Hepatocyte (in vitro differentiated cells): ENCODE measurements around the gene SDK1. TPM values are rescaled to one million over a fixed set of nuclear protein-coding genes. Genes with fewer than 3 reads are reported as not detected.
A peak's percentile ranks its signal among the peaks of the same experiment; 100 is the strongest.

Experiments
- DNase-seq: peaks from one replicate; pipeline ENCODE4 v3.0.0-alpha.2; 2016; ENCODE audit warnings: low spot score
- H2AFZ ChIP-seq: fragments of 200-600 bp; sonication (generic); 2 replicates; pipeline ENCODE4 v1.6.0; 2016; ENCODE audit warnings: antibody characterized with exemption, mild to moderate bottlenecking
- H3K27ac ChIP-seq: fragments of 200-600 bp; sonication (generic); 2 replicates; pipeline ENCODE4 v1.5.1; 2016; ENCODE audit warnings: mild to moderate bottlenecking
- H3K27me3 ChIP-seq: fragments of 200-600 bp; sonication (generic); 2 replicates; pipeline ENCODE4 v1.6.1; 2016
- H3K36me3 ChIP-seq: fragments of 200-600 bp; sonication (generic); replicated peaks from 2 replicates; pipeline ENCODE4 v1.5.1; 2016; ENCODE audit warnings: low read depth; ENCODE audit not compliant: insufficient read depth
- H3K4me1 ChIP-seq: fragments of 200-600 bp; sonication (generic); 2 replicates; pipeline ENCODE4 v1.5.1; 2016; ENCODE audit warnings: mild to moderate bottlenecking, moderate library complexity; ENCODE audit not compliant: insufficient read depth
- H3K4me2 ChIP-seq: fragments of 200-600 bp; sonication (generic); 2 replicates; pipeline ENCODE4 v1.6.0; 2016
- H3K4me3 ChIP-seq: fragments of 200-600 bp; sonication (generic); 2 replicates; pipeline ENCODE4 v1.5.1; 2016; ENCODE audit warnings: mild to moderate bottlenecking
- H3K79me2 ChIP-seq: fragments of 200-600 bp; sonication (generic); 2 replicates; pipeline ENCODE4 v1.6.0; 2017; ENCODE audit warnings: mild to moderate bottlenecking
- H3K9me2 ChIP-seq: fragments of 200-600 bp; sonication (generic); replicated peaks from 2 replicates; pipeline ENCODE4 v1.6.0; 2017; ENCODE audit warnings: mild to moderate bottlenecking; ENCODE audit not compliant: insufficient read depth
- H3K9me3 ChIP-seq: fragments of 200-600 bp; sonication (generic); 2 replicates; pipeline ENCODE4 v1.5.1; 2016; ENCODE audit warnings: low read depth, mild to moderate bottlenecking
- H4K20me1 ChIP-seq: fragments of 200-600 bp; sonication (generic); 2 replicates; pipeline ENCODE4 v1.6.0; 2016; ENCODE audit warnings: mild to moderate bottlenecking; ENCODE audit not compliant: insufficient read depth, poor library complexity, severe bottlenecking
- EZH2 ChIP-seq: fragments of 200-600 bp; sonication (generic); IDR thresholded peaks from 2 replicates; pipeline ENCODE4 v1.6.1; 2016; ENCODE audit warnings: antibody characterized with exemption, mild to moderate bottlenecking, borderline replicate concordance
- EZH2phosphoT487 ChIP-seq: fragments of 200-600 bp; sonication (generic); IDR thresholded peaks from one replicate; pipeline ENCODE4 v1.6.1; 2018; ENCODE audit warnings: antibody characterized with exemption, mild to moderate bottlenecking, low read depth, moderate library complexity; ENCODE audit not compliant: unreplicated experiment, severe bottlenecking
- WGBS: methylation state at CpG from one replicate; pipeline ENCODE4 v1.1.6; 2016; ENCODE audit warnings: low lambda C conversion rate; ENCODE audit errors: missing lambda C conversion rate; 5-methylcytosine and 5-hydroxymethylcytosine counted together
- polyA plus RNA-seq: library from polyadenylated mRNA; unstranded; fragments of >200 nt; fragmentation: Nextera tagmentation; extraction: Ambion mirVana; gene quantifications from 2 replicates; pipeline ENCODE4 v1.2.1, GENCODE V29; 2016
- total RNA-seq: library from RNA; depleted of rRNA; stranded (reverse); fragments of >200 nt; gene quantifications from 2 replicates; pipeline ENCODE4 v1.2.3, GENCODE V29; 2014
- TF ChIP-seq, protein P1 (sequence below): fragments of 200-600 bp; sonication (generic); IDR thresholded peaks from 2 replicates; pipeline ENCODE4 v1.5.1; 2016; ENCODE audit warnings: antibody characterized with exemption, mild to moderate bottlenecking; ENCODE audit not compliant: poor library complexity

Gene SDK1
- total and polyA plus RNA-seq, 2 experiments from 2014 or later: 4.3 to 10.0 TPM

DNA sequence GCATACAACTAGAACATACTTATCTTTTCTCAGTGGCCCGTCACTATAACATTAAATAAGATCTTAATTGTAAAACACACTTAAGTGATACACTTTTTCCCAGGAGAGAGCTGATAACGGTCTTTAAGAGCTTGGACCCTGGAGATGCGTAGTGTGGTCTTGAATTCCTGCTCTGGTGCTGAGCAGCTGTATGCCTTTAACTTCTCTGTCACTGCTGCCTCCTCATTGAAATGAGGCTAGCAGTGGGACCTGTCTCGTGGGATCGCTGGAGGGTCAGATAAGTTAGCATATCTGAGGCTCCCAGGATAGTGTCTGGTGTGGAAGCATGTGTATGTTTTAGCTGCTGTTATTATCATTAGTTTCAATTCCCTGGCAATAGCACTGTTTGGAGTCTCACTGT, 194.9 kb downstream of the SDK1 start:
- Histone ChIP-seq H3K4me1 (no peaks in the 10 kb centered on the region), H4K20me1 (no peaks in the 10 kb centered on the region), H3K79me2 (peaks cover 3% of the 10 kb centered on the region), H3K9me2 (no peaks in the 10 kb centered on the region), H2AFZ (no peak overlapping the region), H3K27me3 (no peaks in the 10 kb centered on the region), H3K36me3 (no peaks in the 10 kb centered on the region), H3K27ac (no peak overlapping the region), H3K9me3 (peaks cover 6% of the 10 kb centered on the region), H3K4me2 (peak overlapping the region; percentile 17), H3K4me3 (no peak overlapping the region)
- TF ChIP-seq EZH2phosphoT487 (no peak), EZH2 (no peak)
- TF ChIP-seq, protein P1, sequence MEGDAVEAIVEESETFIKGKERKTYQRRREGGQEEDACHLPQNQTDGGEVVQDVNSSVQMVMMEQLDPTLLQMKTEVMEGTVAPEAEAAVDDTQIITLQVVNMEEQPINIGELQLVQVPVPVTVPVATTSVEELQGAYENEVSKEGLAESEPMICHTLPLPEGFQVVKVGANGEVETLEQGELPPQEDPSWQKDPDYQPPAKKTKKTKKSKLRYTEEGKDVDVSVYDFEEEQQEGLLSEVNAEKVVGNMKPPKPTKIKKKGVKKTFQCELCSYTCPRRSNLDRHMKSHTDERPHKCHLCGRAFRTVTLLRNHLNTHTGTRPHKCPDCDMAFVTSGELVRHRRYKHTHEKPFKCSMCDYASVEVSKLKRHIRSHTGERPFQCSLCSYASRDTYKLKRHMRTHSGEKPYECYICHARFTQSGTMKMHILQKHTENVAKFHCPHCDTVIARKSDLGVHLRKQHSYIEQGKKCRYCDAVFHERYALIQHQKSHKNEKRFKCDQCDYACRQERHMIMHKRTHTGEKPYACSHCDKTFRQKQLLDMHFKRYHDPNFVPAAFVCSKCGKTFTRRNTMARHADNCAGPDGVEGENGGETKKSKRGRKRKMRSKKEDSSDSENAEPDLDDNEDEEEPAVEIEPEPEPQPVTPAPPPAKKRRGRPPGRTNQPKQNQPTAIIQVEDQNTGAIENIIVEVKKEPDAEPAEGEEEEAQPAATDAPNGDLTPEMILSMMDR: no peak
- no peak for DNase-seq
- WGBS: 55% methylated on average over 5 of the region's 5 CpGs

DNA sequence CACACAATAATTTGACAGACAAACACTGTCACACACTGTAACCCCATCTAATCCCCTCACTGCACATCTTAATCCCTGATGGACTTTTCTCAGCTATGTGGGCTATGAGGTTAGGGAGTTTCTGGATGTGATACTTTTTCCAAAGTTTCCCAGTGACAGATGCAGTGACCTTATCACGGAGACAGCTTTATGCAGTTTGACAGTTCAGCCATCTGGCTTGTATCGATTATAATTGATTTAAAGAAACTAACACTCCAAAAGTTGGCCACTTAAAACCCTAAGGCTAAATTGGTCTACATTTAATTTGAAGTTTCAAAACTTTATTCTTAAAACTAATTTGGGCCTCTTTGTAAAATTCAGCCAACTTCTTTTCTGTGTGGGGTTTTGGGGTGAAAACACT, 196.7 kb downstream of the SDK1 start:
- Histone ChIP-seq H3K4me1 (no peaks in the 10 kb centered on the region), H3K4me2 (no peak overlapping the region), H3K9me2 (no peaks in the 10 kb centered on the region), H3K4me3 (no peak overlapping the region), H3K27ac (no peak overlapping the region), H4K20me1 (no peaks in the 10 kb centered on the region), H3K27me3 (no peaks in the 10 kb centered on the region), H3K79me2 (no peaks in the 10 kb centered on the region), H2AFZ (no peak overlapping the region), H3K36me3 (no peaks in the 10 kb centered on the region), H3K9me3 (peaks cover 6% of the 10 kb centered on the region)
- TF ChIP-seq EZH2 (no peak), EZH2phosphoT487 (no peak)
- TF ChIP-seq, protein P1: no peak
- WGBS: 54% methylated on average over 2 of the region's 2 CpGs
- DNase-seq: no peak

DNA sequence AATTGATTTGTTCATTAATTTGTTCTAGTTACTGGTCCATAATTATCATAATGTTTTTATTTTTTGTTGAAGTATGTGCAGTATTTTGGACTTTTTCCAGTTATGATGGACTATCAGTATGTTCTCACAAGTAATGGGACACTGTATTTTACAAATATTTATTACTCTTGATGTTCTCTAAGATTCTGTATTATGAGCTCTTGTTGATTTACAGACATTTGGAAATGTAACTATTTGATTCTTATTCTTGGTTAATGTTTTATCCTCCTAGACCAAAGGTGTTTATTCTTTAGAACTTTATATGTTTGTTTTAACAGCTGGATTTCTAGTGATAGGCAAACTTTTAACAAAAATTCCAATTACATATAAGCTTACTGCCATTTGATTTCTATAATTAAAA, 200.6 kb downstream of the SDK1 start:
- no peaks in the 10 kb centered on the region for H3K4me1 ChIP-seq
- no peak overlapping the region for H3K27ac ChIP-seq
- no peak for DNase-seq
- TF ChIP-seq, protein P1: no peak
- TF ChIP-seq EZH2phosphoT487 (no peak), EZH2 (no peak)
- no peaks in the 10 kb centered on the region for H3K27me3 ChIP-seq
- H3K9me3 ChIP-seq: peaks cover 24% of the 10 kb centered on the region
- H3K4me2 ChIP-seq: no peak overlapping the region
- no peaks in the 10 kb centered on the region for H3K9me2 ChIP-seq
- H2AFZ ChIP-seq: no peak overlapping the region
- H3K79me2 ChIP-seq: no peaks in the 10 kb centered on the region
- H3K36me3 ChIP-seq: no peaks in the 10 kb centered on the region
- H3K4me3 ChIP-seq: no peak overlapping the region
- H4K20me1 ChIP-seq: no peaks in the 10 kb centered on the region

DNA sequence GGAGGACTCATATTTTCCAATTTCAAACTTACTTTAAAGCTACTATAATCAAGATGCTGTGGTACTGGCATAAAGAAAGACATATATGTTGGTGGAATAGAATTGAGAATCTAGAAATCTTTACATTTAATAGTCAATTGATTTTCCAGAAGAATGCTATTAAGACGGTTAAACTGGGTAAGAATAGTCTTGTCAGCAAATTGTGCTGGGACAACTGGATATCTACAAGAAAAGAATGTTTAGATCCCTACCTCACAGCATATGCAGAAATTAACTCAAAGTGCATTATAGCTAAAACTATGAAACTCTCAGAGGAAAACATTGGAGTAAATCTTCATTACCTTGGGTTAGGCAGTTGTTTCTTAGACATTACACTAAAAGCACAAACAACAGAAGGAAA, 203.3 kb downstream of the SDK1 start:
- DNase-seq: no peak
- Histone ChIP-seq H3K36me3 (no peaks in the 10 kb centered on the region), H3K4me2 (no peak overlapping the region), H3K4me3 (no peak overlapping the region), H3K27me3 (no peaks in the 10 kb centered on the region), H3K79me2 (no peaks in the 10 kb centered on the region), H3K9me3 (peaks cover 28% of the 10 kb centered on the region), H3K4me1 (no peaks in the 10 kb centered on the region), H4K20me1 (no peaks in the 10 kb centered on the region), H2AFZ (no peak overlapping the region), H3K9me2 (no peaks in the 10 kb centered on the region), H3K27ac (no peak overlapping the region)
- WGBS: 100% methylated on average over 1 of the region's 1 CpG
- TF ChIP-seq, protein P1: no peak
- TF ChIP-seq EZH2phosphoT487 (no peak), EZH2 (no peak)
